HepG2 (cell line): ENCODE data around the gene GJC2. TPM values are rescaled to one million over a fixed set of nuclear protein-coding genes. Genes with fewer than 3 reads are reported as not detected.

Experiments
- ARNT2 ChIP-seq: sonication (generic); formaldehyde crosslinking; IDR thresholded peaks from 2 replicates; pipeline ENCODE4 v1.8.0; 2022; ENCODE audit warnings: mild to moderate bottlenecking, low read depth, missing genetic modification reagents, moderate library complexity
- CC2D1A ChIP-seq: sonication (generic); formaldehyde crosslinking; IDR thresholded peaks from 2 replicates; pipeline ENCODE4 v1.8.1; 2023; ENCODE audit warnings: mild to moderate bottlenecking, missing genetic modification reagents
- FOXC1 ChIP-seq: sonication (generic); formaldehyde crosslinking; IDR thresholded peaks from 2 replicates; pipeline ENCODE4 v1.8.0; 2022; ENCODE audit warnings: mild to moderate bottlenecking, missing genetic modification reagents, borderline replicate concordance
- HNRNPLL ChIP-seq: fragments of 200-400 bp; formaldehyde crosslinking; IDR thresholded peaks from 2 replicates; pipeline ENCODE4 v1.6.1; 2017; ENCODE audit warnings: mild to moderate bottlenecking, low read depth, low read length; ENCODE audit not compliant: poor library complexity, severe bottlenecking
- NCOA1 ChIP-seq: sonication (generic); formaldehyde crosslinking; IDR thresholded peaks from 2 replicates; pipeline ENCODE4 v1.9.0; 2021; ENCODE audit warnings: missing genetic modification reagents
- REST ChIP-seq, 2 experiments: IDR thresholded peaks; 2 replicates each; pipeline ENCODE4 v1.6.1; 2011 to 2012; ENCODE audit warnings: low read length in 2 of 2, borderline replicate concordance in 1 of 2, low read depth in 1 of 2, mild to moderate bottlenecking in 1 of 2, moderate library complexity in 1 of 2
- SCMH1 ChIP-seq: sonication (generic); formaldehyde crosslinking; IDR thresholded peaks from 2 replicates; pipeline ENCODE4 v1.9.0; 2021; ENCODE audit warnings: missing genetic modification reagents, mild to moderate bottlenecking, borderline replicate concordance
- YY1 ChIP-seq: IDR thresholded peaks from 2 replicates; pipeline ENCODE4 v1.6.1; 2011; ENCODE audit warnings: low read length, low read depth, moderate library complexity, mild to moderate bottlenecking; ENCODE audit not compliant: insufficient read depth, insufficient replicate concordance
- ZMAT3 ChIP-seq: sonication (generic); formaldehyde crosslinking; conservative IDR thresholded peaks from 2 replicates; pipeline ENCODE4 v1.7.0; 2021; ENCODE audit warnings: missing genetic modification reagents
- ZNF234 ChIP-seq: sonication (generic); formaldehyde crosslinking; conservative IDR thresholded peaks from 2 replicates; pipeline ENCODE4 v1.5.1; 2020; ENCODE audit warnings: mild to moderate bottlenecking, missing genetic modification reagents
- ZNF512B ChIP-seq: sonication (generic); formaldehyde crosslinking; IDR thresholded peaks from 2 replicates; pipeline ENCODE4 v1.5.1; 2020; ENCODE audit warnings: missing genetic modification reagents, mild to moderate bottlenecking, borderline replicate concordance
- ZNF558 ChIP-seq: sonication (generic); formaldehyde crosslinking; IDR thresholded peaks from 2 replicates; pipeline ENCODE4 v1.9.0; 2022; ENCODE audit warnings: mild to moderate bottlenecking, missing genetic modification reagents, borderline replicate concordance
- ZSCAN31 ChIP-seq: sonication (generic); formaldehyde crosslinking; IDR thresholded peaks from 2 replicates; pipeline ENCODE4 v1.5.0; 2020; ENCODE audit warnings: low read depth, mild to moderate bottlenecking, missing genetic modification reagents
- polyA plus RNA-seq, 8 experiments: library from polyadenylated mRNA; depleted of rRNA in 3 of 8; stranded (reverse) in 7 of 8; unstranded in 1 of 8; fragments of >200 nt; fragmentation: Illumina TruSeq in 4 of 8; extraction: Trizol in 4 of 8; gene quantifications; 2 replicates each; pipeline versions ENCODE4 v1.2.1 to v1.2.3, GENCODE V29; 2011 to 2016; ENCODE audit warnings: low read depth in 4 of 8, missing spikeins in 1 of 8, mixed read lengths in 1 of 8; ENCODE audit not compliant: insufficient read depth in 1 of 8
- total RNA-seq, 5 experiments: library from RNA; depleted of rRNA; stranded (reverse); fragments of >200 nt; fragmentation: Illumina TruSeq; extraction: Trizol; gene quantifications; 2 replicates each; pipeline ENCODE4 v1.2.3, GENCODE V29; 2016; ENCODE audit warnings: low read depth in 1 of 5
- TF ChIP-seq, protein P1 (sequence below): sonication (generic); formaldehyde crosslinking; IDR thresholded peaks from 2 replicates; pipeline ENCODE4 v1.4.0; 2020; ENCODE audit warnings: missing genetic modification reagents, borderline replicate concordance
- TF ChIP-seq, protein P2 (sequence below): sonication (generic); formaldehyde crosslinking; IDR thresholded peaks from 2 replicates; pipeline ENCODE4 v1.4.0; 2020; ENCODE audit warnings: missing genetic modification reagents

Gene GJC2
- total and polyA plus RNA-seq, 2 of the 13 experiments (the other 11 are each of a cell fraction or from before 2014, with no cell fraction given): 1.6 to 3.8 TPM

GRCh38 chr1:228102791-228103620 is 46.7 kb upstream of the GJC2 start, which contains the start of gene C1orf35 (continued):
- TF ChIP-seq ZSCAN31 (CRISPR knock-in tag) (peak; percentile 92), FOXC1 (CRISPR knock-in tag) (peak; percentile 91), ZNF512B (CRISPR knock-in tag) (no peak), REST (IDR thresholded peaks at IDR 0.05; ENCODE audit: borderline replicate concordance in 1 of 2, low read depth in 1 of 2, low read length in 2 of 2) (peak in 1 of 2 experiments; percentile 17; a peak in 1 of 4 replicates), ARNT2 (peak; percentile 96), NCOA1 (CRISPR knock-in tag) (peak; percentile 85; the same call in 1 of the 2 replicates), ZNF558 (CRISPR knock-in tag) (peak; percentile 56; the same call in 1 of the 2 replicates), ZMAT3 (CRISPR knock-in tag) (0 out of 2 replicates have a peak, but pooled peaks have one; percentile 68), SCMH1 (no peak), YY1 (peak; percentile 76), ZNF234 (no peak), CC2D1A (CRISPR knock-in tag) (no peak), HNRNPLL (peak; percentile 78)
- TF ChIP-seq, protein P1, sequence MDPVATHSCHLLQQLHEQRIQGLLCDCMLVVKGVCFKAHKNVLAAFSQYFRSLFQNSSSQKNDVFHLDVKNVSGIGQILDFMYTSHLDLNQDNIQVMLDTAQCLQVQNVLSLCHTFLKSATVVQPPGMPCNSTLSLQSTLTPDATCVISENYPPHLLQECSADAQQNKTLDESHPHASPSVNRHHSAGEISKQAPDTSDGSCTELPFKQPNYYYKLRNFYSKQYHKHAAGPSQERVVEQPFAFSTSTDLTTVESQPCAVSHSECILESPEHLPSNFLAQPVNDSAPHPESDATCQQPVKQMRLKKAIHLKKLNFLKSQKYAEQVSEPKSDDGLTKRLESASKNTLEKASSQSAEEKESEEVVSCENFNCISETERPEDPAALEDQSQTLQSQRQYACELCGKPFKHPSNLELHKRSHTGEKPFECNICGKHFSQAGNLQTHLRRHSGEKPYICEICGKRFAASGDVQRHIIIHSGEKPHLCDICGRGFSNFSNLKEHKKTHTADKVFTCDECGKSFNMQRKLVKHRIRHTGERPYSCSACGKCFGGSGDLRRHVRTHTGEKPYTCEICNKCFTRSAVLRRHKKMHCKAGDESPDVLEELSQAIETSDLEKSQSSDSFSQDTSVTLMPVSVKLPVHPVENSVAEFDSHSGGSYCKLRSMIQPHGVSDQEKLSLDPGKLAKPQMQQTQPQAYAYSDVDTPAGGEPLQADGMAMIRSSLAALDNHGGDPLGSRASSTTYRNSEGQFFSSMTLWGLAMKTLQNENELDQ: no peak
- TF ChIP-seq, protein P2, sequence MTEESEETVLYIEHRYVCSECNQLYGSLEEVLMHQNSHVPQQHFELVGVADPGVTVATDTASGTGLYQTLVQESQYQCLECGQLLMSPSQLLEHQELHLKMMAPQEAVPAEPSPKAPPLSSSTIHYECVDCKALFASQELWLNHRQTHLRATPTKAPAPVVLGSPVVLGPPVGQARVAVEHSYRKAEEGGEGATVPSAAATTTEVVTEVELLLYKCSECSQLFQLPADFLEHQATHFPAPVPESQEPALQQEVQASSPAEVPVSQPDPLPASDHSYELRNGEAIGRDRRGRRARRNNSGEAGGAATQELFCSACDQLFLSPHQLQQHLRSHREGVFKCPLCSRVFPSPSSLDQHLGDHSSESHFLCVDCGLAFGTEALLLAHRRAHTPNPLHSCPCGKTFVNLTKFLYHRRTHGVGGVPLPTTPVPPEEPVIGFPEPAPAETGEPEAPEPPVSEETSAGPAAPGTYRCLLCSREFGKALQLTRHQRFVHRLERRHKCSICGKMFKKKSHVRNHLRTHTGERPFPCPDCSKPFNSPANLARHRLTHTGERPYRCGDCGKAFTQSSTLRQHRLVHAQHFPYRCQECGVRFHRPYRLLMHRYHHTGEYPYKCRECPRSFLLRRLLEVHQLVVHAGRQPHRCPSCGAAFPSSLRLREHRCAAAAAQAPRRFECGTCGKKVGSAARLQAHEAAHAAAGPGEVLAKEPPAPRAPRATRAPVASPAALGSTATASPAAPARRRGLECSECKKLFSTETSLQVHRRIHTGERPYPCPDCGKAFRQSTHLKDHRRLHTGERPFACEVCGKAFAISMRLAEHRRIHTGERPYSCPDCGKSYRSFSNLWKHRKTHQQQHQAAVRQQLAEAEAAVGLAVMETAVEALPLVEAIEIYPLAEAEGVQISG (CRISPR knock-in tag): peak; percentile 90
